Activated CD4-positive, CD25-positive, alpha-beta regulatory T cell treated with anti-CD3 and anti-CD28 coated beads, Interleukin-2, amount 50 U/mL, for 24 hours (primary cell): ENCODE results near the gene CAMKK2.
A peak's percentile ranks its signal among the peaks of the same experiment; 100 is the strongest.
"Not testable (repeated sequence)": the region's sequence is repeated elsewhere in the genome, so short reads cannot be mapped to it uniquely, and the experiment has no call there.

Source experiments
- ATAC-seq, 2 donors: fragments of 150-1000 bp; cut with Tn5 transposase; one replicate each; pipeline ENCODE4 v1.10.0; 2021; ENCODE audit warnings: mild to moderate bottlenecking in 1 of 2, moderate library complexity in 1 of 2

Gene CAMKK2

DNA sequence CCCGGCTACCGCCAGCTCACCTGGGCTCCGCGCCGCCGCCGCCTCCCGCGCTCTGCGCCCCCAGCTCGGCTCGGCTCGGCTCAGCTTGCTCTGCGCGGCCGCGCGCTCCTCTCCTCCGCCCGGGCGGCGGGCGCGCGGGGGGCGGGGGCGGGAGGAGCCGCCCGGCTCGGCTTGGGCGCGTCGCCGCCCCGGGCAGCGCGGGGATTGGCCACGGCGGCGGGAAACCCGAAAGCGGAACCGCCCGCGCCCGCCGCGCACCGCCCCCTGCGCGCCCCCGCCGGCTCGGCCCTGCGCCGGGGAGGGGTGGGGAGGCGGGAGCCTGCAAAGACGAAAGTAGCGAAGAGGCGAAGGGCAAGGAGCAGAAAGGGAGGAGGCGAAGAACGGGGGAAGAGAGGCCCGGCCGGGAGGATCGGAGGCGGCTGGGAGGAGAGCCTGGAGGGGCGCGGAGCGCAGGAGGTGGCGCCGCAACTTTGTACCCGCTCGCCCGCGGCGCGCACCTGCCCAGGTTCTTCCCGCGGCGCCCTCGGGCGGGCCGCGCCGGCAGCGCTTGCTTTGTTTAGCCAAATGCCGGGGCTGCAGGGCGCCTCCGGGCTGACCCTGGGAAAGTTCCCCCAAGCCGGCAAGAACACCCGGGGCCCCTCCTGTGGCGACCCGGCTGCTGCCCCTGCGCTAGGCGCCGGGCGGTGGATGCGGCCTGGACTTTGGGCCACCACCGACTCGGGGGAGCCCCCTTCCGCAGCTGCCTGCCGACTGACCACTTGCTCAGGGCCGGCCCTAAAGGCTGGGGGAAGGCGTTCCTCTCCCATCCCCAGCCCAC is at the start of gene CAMKK2:
TSS of gene CAMKK2 (minus strand) at position 92 of the 817 bp plus-strand sequence. CDS start 22,183 bp downstream, outside the sequence.
- peak; percentile 86 to 89 for ATAC-seq

GRCh38 chr12:121345151-121345815 is 48.8 kb upstream of the CAMKK2 start:
- ATAC-seq: no peak

- ATAC-seq: no peak
Measured at GRCh38 chr12:121344506-121344905, 48.0 kb upstream of the CAMKK2 start.

GRCh38 chr12:121337416-121337815 is 40.9 kb upstream of the CAMKK2 start:
- ATAC-seq: no peak

- peak; percentile 71 to 75 for ATAC-seq
Measured at GRCh38 chr12:121334513-121335343, 38.2 kb upstream of the CAMKK2 start.

GRCh38 chr12:121333747-121334146 is 37.2 kb upstream of the CAMKK2 start:
- ATAC-seq: no peak

GRCh38 chr12:121331248-121331647 is 34.7 kb upstream of the CAMKK2 start:
- ATAC-seq: no peak

DNA sequence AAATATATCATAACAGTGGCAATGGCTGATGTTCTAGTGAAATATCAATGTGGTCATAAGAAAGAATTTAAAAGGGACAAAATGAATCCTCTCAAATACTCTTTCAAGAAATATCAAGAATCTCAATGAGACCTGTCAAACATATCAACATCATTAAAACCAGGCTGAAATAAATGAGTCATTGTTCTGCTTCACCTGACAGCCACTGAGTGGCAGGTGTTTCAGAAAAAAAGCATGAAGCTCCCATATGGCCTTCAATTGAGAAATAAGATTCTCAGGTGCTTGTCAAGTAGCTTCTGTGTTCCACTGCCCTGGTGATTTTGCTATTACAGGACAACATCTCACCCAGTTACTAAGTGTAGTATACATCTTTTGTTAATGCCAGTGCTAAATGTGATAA is 34.2 kb upstream of the CAMKK2 start:
- ATAC-seq: no peak

DNA sequence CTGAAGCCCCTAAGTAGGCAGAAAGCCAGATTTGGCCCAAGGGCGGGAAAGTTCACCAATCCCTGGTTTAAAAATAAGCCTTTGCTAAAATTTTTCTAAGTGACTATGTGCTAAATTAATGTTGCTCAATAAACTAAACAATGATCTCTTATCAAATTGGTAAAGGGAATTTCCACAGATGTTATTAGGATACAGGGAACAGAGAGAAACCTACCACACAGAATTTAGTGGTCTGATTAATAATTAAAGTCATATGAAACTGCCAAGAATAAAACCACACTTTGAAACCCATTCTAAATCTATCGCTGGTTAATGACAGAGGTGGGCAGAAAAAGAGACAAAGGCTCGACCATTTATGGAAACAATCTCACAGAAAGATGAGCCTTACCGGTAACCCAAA is 33.7 kb upstream of the CAMKK2 start:
- ATAC-seq: no peak

- no peak for ATAC-seq
Measured at GRCh38 chr12:121328620-121329019, 32.1 kb upstream of the CAMKK2 start.

DNA sequence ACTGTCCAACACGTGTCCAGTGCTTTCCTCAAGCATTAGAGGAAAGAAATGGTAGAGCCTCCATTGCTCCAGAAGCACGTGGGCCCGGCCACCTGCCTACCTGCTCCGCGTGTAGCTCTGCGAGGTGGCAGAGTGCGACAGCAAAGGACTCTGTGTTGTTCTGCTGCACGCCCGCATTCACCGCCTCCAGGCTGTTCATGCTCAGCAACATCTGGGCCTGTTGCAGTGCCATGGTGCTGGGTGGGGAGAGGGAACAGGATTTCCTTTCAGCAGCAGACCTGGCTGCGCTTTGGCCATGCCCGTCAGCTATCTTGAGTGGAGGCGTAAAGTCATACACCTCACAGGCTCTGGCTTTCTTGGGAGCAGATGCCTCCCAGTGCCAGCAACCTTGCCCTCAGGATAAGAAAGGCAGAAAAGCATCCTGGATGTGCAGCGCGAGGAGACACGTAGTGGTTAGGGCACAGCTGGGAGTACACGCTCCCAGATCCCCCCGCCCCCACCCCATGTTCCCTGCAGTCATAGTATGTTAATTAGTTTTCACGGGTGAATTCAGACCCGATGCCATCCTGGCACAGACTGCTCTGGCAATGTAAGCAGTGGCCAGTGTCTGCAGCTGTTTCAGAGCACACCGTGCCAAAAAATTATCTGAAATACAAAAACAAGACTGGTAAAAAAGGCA is 30.6 kb upstream of the CAMKK2 start:
- no peak for ATAC-seq

- ATAC-seq: no peak
Measured at GRCh38 chr12:121325922-121326396, 29.4 kb upstream of the CAMKK2 start.

GRCh38 chr12:121323908-121324307 is 27.4 kb upstream of the CAMKK2 start:
- no peak for ATAC-seq

DNA sequence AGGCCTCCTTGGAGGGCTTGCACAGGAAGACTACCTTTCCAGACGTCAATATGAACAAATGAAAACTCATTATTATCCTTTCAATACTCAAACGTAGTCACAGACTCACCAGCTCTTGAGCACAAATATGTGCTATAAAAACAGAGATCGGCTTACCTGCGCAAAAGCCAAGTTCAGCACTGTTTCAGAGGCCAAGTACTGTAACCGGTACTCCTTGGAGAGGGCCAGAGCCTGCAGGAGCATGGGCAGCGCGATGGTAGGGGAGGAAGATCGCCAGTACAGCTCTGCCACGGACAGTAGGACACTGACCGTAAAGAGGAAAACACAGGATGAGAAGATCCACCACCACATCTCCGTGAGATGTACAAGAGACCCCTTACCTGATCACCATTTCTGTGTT is 21.6 kb upstream of the CAMKK2 start:
- no peak for ATAC-seq

DNA sequence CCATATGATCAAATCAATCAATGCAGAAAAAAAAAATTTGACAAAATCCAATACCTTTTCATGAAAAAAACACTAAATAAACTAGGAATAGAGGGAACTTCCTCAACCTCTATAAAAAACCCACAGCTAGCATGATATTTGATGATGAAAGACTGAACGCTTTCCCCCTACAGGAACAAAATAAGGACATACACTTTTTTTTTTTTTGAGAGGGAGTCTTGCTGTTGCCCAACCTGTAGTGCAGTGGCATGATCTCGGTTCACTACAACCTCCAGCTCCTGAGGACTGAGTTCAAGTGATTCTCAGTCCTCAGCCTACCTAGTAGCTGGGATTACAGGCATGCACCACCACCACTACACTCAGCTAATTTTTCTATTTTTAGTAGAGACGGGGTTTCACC is 17.9 kb upstream of the CAMKK2 start:
- no peak for ATAC-seq

- not testable (repeated sequence) for ATAC-seq
Measured at GRCh38 chr12:121310231-121310630, 13.7 kb upstream of the CAMKK2 start.

DNA sequence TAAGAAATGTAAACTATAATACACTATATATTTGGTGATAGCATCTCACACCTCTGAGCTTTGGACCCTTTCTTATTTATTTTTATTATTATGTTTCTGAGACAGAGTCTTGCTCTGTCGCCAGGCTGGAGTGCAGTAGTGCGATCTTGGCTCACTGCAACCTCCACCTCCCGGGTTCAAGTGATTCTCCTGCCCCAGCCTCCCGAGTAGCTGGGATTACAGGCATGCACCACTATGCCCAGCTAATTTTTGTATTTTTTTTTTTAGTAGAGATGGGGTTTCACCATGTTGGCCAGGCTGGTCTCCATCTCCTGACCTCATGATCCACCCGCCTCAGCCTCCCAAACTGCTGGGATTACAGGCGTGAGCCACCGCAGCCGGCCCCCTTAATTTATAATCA is 10.9 kb upstream of the CAMKK2 start:
- ATAC-seq: not testable (repeated sequence)

DNA sequence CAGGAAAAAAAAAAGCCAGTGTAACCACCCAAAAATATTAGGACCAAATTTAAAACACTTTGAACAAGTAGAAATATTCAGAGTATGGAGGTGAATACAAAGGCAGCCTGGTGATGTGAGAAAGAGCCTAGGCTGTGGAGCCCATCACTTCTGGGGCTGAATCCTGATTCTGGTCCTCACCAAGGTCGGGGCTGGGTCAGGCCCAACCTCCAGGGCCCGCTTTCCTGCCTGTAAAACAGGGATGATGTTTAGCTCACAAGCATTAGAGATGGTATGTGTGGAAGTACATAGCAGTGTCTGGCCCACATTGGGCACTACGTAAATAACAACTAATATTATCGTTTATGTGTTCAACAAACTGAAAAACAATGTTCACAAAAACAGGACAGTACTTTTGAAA is 7.8 kb upstream of the CAMKK2 start:
- no peak for ATAC-seq

DNA sequence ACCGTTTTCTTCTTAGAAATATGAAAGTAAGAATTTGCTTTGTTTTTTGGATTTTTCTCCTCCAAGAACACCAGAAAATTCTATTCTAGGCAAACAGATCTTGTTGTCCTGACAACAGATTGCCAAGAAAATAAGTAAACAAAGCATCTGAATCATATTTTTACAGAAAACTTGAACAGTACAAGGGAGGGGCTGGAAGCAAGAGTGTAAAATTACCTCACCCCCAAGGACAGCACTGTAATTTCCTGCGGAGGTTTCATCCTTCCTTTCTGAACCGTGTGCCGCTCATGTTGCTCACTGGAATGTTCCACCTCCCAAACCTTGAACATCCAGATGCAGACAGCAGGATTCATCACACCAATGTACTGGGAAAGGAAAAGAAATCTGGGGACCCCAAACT is 5.4 kb upstream of the CAMKK2 start:
- ATAC-seq: no peak

DNA sequence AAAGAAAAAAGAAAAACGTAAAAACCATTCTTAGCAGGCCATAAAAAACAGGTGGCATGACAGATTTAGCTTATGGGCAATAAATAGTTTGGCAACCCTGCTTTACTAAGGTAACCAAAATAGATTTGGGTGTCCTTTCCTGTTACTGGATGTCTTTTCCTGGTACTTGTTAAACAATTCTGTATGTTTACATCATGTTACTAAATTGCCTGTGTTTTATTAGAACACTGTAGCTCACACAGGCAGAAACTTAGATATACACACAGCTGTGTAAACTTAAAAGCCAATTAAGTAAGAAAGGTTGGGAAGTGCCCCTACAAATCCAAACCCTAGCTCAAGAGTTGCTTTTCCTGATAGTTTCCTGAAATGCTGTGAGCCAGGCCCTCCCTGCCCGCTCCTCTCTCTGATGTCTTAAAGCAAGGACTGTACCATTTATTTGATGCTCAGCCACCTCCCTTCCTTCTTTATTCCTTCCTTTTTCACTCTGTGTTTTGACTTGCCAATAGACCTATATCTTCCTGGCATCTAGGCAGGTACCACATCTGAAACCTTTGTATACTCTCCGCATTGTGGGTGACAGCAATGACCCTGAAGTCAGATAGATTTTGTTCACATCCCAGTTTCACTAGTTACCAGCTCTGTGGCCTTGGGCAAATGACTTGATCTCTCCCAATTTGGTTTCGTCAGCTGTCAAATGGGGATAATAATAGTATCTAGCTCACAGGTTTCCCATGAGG is 3.7 kb upstream of the CAMKK2 start:
- no peak for ATAC-seq

- ATAC-seq: no peak
Measured at GRCh38 chr12:121299662-121300061, 3.2 kb upstream of the CAMKK2 start.

DNA sequence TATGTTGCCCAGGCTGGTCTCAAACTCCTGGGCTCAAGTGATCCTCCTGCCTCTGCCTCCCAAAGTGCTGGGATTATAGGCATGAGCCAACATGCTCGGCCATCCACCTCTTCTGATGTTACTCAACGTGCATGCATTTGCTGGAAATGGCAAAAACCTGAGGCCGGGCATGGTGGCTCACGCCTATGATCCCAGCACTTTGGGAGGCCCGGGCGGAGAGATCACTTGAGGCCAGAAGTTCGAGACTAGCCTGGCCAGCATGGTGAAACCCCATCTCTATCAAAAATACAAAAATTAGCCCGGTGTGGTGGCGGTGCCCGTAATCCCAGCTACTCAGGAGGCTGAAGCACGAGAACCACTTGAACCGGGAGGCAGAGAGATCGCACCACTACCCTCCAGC is 1.9 kb upstream of the CAMKK2 start:
- not testable (repeated sequence) for ATAC-seq
